ENCODE measurements around the gene DCXR.

Gene DCXR

GRCh38 chr17:82012261-82012639 is 25.2 kb downstream of the DCXR start:
- no peak for DNase-seq (ENCODE audit: low read depth, low spot score)
- H3K9me3 ChIP-seq (ENCODE audit: low read depth, low read length) = no peaks in the 10 kb centered on the region
- H3K27ac ChIP-seq = peak overlapping the region; percentile 77
- no peak overlapping the region for H3K4me3 ChIP-seq
- H3K36me3 ChIP-seq (ENCODE audit: insufficient read depth, low read length) = no peaks in the 10 kb centered on the region
- TF ChIP-seq FOXP2 (optimal IDR thresholded peaks at IDR 0.05; ENCODE audit: control extremely low read depth, extremely low read length, insufficient read depth) = no peak
- TF ChIP-seq EZH2 (IDR thresholded peaks at IDR 0.05) = no peak
- TF ChIP-seq POLR2AphosphoS5 (IDR thresholded peaks at IDR 0.05; ENCODE audit: borderline replicate concordance, low read depth, low read length) = no peak
- H3K9ac ChIP-seq (ENCODE audit: insufficient read length) = no peak overlapping the region

GRCh38 chr17:82011617-82012187 is 25.8 kb downstream of the DCXR start:
- DNase-seq (ENCODE audit: low read depth, low spot score) = no peak
- TF ChIP-seq EZH2 (IDR thresholded peaks at IDR 0.05) (no peak), POLR2AphosphoS5 (IDR thresholded peaks at IDR 0.05; ENCODE audit: borderline replicate concordance, low read depth, low read length) (no peak)
- no peak overlapping the region for H3K9ac ChIP-seq (ENCODE audit: insufficient read length)
- no peak overlapping the region for H3K4me3 ChIP-seq
- H3K9me3 ChIP-seq (ENCODE audit: low read depth, low read length) = no peaks in the 10 kb centered on the region
- H3K27ac ChIP-seq = peak overlapping the region; percentile 77; the same call in 1 of the 2 replicates
- H3K36me3 ChIP-seq (ENCODE audit: insufficient read depth, low read length) = no peaks in the 10 kb centered on the region

GRCh38 chr17:82010575-82011525 is 26.6 kb downstream of the DCXR start:
- Histone ChIP-seq H3K4me3 (no peak overlapping the region), H3K27ac (no peak overlapping the region), H3K9me3 (ENCODE audit: low read depth, low read length) (no peaks in the 10 kb centered on the region), H3K36me3 (ENCODE audit: insufficient read depth, low read length) (no peaks in the 10 kb centered on the region), H3K9ac (ENCODE audit: insufficient read length) (no peak overlapping the region)
- no peak for DNase-seq (ENCODE audit: low read depth, low spot score)
- TF ChIP-seq FOXP2 (optimal IDR thresholded peaks at IDR 0.05; ENCODE audit: control extremely low read depth, extremely low read length, insufficient read depth) = no peak
- no peak for TF ChIP-seq POLR2AphosphoS5 (IDR thresholded peaks at IDR 0.05; ENCODE audit: borderline replicate concordance, low read depth, low read length)
- no peak for TF ChIP-seq EZH2 (IDR thresholded peaks at IDR 0.05)

GRCh38 chr17:82009413-82009812 is 28.1 kb downstream of the DCXR start:
- TF ChIP-seq FOXP2 (optimal IDR thresholded peaks at IDR 0.05; ENCODE audit: control extremely low read depth, extremely low read length, insufficient read depth) (no peak), EZH2 (IDR thresholded peaks at IDR 0.05) (no peak), POLR2AphosphoS5 (IDR thresholded peaks at IDR 0.05; ENCODE audit: borderline replicate concordance, low read depth, low read length) (no peak)
- H3K9me3 ChIP-seq (ENCODE audit: low read depth, low read length) = no peaks in the 10 kb centered on the region
- H3K9ac ChIP-seq (ENCODE audit: insufficient read length) = no peak overlapping the region
- H3K4me3 ChIP-seq = no peak overlapping the region
- no peak for DNase-seq (ENCODE audit: low read depth, low spot score)
- H3K27ac ChIP-seq = no peak overlapping the region
- H3K36me3 ChIP-seq (ENCODE audit: insufficient read depth, low read length) = no peaks in the 10 kb centered on the region

GRCh38 chr17:82008941-82009405 is 28.5 kb downstream of the DCXR start:
- TF ChIP-seq FOXP2 (optimal IDR thresholded peaks at IDR 0.05; ENCODE audit: control extremely low read depth, extremely low read length, insufficient read depth) (no peak), EZH2 (IDR thresholded peaks at IDR 0.05) (no peak), POLR2AphosphoS5 (IDR thresholded peaks at IDR 0.05; ENCODE audit: borderline replicate concordance, low read depth, low read length) (no peak)
- no peak overlapping the region for H3K9ac ChIP-seq (ENCODE audit: insufficient read length)
- no peak for DNase-seq (ENCODE audit: low read depth, low spot score)

GRCh38 chr17:82008258-82008940 is 29.1 kb downstream of the DCXR start:
- Histone ChIP-seq H3K9me3 (ENCODE audit: low read depth, low read length) (no peaks in the 10 kb centered on the region), H3K27ac (no peak overlapping the region), H3K9ac (ENCODE audit: insufficient read length) (no peak overlapping the region), H3K4me3 (no peak overlapping the region), H3K36me3 (ENCODE audit: insufficient read depth, low read length) (no peaks in the 10 kb centered on the region)
- no peak for TF ChIP-seq EZH2 (IDR thresholded peaks at IDR 0.05)
- no peak for TF ChIP-seq POLR2AphosphoS5 (IDR thresholded peaks at IDR 0.05; ENCODE audit: borderline replicate concordance, low read depth, low read length)
- TF ChIP-seq FOXP2 (optimal IDR thresholded peaks at IDR 0.05; ENCODE audit: control extremely low read depth, extremely low read length, insufficient read depth) = no peak
- no peak for DNase-seq (ENCODE audit: low read depth, low spot score)

More at GRCh38 chr17:82008941-82009405, 28.5 kb downstream of the DCXR start:
- Histone ChIP-seq H3K4me3 (no peak overlapping the region), H3K9me3 (ENCODE audit: low read depth, low read length) (no peaks in the 10 kb centered on the region), H3K36me3 (ENCODE audit: insufficient read depth, low read length) (no peaks in the 10 kb centered on the region), H3K27ac (no peak overlapping the region)

- no peak overlapping the region for H3K9ac ChIP-seq (ENCODE audit: insufficient read length)
- TF ChIP-seq POLR2AphosphoS5 (IDR thresholded peaks at IDR 0.05; ENCODE audit: borderline replicate concordance, low read depth, low read length) (no peak), FOXP2 (optimal IDR thresholded peaks at IDR 0.05; ENCODE audit: control extremely low read depth, extremely low read length, insufficient read depth) (no peak), EZH2 (IDR thresholded peaks at IDR 0.05) (no peak)
- DNase-seq (ENCODE audit: low read depth, low spot score) = no peak
- no peak overlapping the region for H3K27ac ChIP-seq
- H3K4me3 ChIP-seq = no peak overlapping the region
- no peaks in the 10 kb centered on the region for H3K9me3 ChIP-seq (ENCODE audit: low read depth, low read length)
- H3K36me3 ChIP-seq (ENCODE audit: insufficient read depth, low read length) = no peaks in the 10 kb centered on the region
Measured at GRCh38 chr17:82007495-82008257, 29.8 kb downstream of the DCXR start.

- Histone ChIP-seq H3K27ac (no peak overlapping the region), H3K9me3 (ENCODE audit: low read depth, low read length) (no peaks in the 10 kb centered on the region), H3K4me3 (no peak overlapping the region), H3K36me3 (ENCODE audit: insufficient read depth, low read length) (no peaks in the 10 kb centered on the region), H3K9ac (ENCODE audit: insufficient read length) (no peak overlapping the region)
- no peak for TF ChIP-seq EZH2 (IDR thresholded peaks at IDR 0.05)
- no peak for TF ChIP-seq FOXP2 (optimal IDR thresholded peaks at IDR 0.05; ENCODE audit: control extremely low read depth, extremely low read length, insufficient read depth)
- DNase-seq (ENCODE audit: low read depth, low spot score) = no peak
Measured at GRCh38 chr17:82007228-82007494, 30.3 kb downstream of the DCXR start.

Data from SK-N-MC (cell line).